ENCODE data around the gene GNAT3. TPM values are rescaled to one million over a fixed set of nuclear protein-coding genes. Genes with fewer than 3 reads are reported as not detected.

GNAT3 gene
- total RNA-seq, 4 donors from 2014 or later, result not detected

DNA sequence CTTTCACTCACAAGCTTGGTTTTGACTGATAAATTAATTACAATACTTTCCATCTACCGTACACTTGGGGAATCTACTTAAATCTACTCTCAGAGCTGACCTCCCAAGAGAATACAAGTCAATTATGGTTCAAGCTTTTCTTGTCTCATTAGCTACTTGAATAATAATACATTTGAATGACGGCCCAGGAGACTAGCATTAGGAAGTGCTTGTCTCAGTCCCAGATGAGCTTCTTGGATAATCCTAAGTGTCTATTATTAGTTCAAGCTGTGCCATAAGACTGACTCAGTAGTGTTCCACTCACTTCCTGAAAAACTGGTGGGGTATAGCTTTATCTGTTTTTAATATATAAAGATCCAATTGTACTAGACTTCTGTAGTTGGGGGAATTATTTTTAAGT lies 100.2 kb downstream of the GNAT3 start:
- no peaks in the 10 kb centered on the region for H3K4me1 ChIP-seq
- no peak overlapping the region for H3K27ac ChIP-seq
- no peak overlapping the region for H3K4me3 ChIP-seq
- intact Hi-C loops (cut with DNase I; ENCODE audit: low total_unique reads), result no loop called here
- DNase-seq, result no peak
- no peaks in the 10 kb centered on the region for H3K27me3 ChIP-seq
- TF ChIP-seq, protein P1, sequence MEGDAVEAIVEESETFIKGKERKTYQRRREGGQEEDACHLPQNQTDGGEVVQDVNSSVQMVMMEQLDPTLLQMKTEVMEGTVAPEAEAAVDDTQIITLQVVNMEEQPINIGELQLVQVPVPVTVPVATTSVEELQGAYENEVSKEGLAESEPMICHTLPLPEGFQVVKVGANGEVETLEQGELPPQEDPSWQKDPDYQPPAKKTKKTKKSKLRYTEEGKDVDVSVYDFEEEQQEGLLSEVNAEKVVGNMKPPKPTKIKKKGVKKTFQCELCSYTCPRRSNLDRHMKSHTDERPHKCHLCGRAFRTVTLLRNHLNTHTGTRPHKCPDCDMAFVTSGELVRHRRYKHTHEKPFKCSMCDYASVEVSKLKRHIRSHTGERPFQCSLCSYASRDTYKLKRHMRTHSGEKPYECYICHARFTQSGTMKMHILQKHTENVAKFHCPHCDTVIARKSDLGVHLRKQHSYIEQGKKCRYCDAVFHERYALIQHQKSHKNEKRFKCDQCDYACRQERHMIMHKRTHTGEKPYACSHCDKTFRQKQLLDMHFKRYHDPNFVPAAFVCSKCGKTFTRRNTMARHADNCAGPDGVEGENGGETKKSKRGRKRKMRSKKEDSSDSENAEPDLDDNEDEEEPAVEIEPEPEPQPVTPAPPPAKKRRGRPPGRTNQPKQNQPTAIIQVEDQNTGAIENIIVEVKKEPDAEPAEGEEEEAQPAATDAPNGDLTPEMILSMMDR (IDR thresholded peaks at IDR 0.05), result no peak
- TF ChIP-seq POLR2A (IDR thresholded peaks at IDR 0.05), result no peak
- no peaks in the 10 kb centered on the region for H3K36me3 ChIP-seq
- H3K9me3 ChIP-seq, result no peaks in the 10 kb centered on the region

DNA sequence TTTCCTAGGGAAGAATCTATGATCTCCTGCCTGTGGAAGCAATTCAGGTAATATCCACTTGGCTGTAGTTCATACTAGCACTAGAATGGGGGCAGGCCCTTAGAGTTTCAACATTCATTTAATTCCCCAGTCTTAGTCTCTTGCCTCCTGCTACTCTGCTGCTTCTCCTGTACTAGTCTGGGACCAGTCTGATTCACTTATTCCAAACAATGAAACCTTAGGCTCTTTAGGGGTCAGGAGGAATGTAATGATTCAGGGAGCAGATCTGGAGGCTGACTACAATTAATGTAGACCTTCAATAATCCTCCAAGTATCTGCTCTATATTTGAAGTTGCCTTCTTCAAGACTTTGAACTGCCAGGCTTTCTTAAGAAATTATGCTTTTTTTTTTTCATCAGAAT lies 101.8 kb downstream of the GNAT3 start:
- Histone ChIP-seq H3K27ac (no peak overlapping the region), H3K36me3 (no peaks in the 10 kb centered on the region), H3K4me3 (no peak overlapping the region), H3K9me3 (no peaks in the 10 kb centered on the region), H3K27me3 (no peaks in the 10 kb centered on the region), H3K4me1 (no peaks in the 10 kb centered on the region)
- TF ChIP-seq POLR2A (IDR thresholded peaks at IDR 0.05), result no peak
- DNase-seq, result no peak
- intact Hi-C loops (cut with DNase I; ENCODE audit: low total_unique reads), result no loop called here

Other genes starting within 250 kb of the GNAT3 start
- gene CD36, start 126.6 kb upstream of the GNAT3 start, total RNA-seq, result 100 to 1,000 TPM in 1 of 4 donors, 10 to 100 TPM in 1, 1 to 10 TPM in 2; 5.4 to 186 (median 12.1) TPM

Measured in uterus (tissue), 4 donors.